ENCODE measurements around the gene CIB4. TPM values are rescaled to one million over a fixed set of nuclear protein-coding genes. Genes with fewer than 3 reads are reported as not detected.
A peak's percentile ranks its signal among the peaks of the same experiment; 100 is the strongest.

CIB4 gene
- total RNA-seq, 1 experiment from 2014 or later: not detected

- Histone ChIP-seq H3K9me3 (ENCODE audit: low read length) (no peaks in the 10 kb centered on the region), H3K9ac (ENCODE audit: low read length) (no peak overlapping the region), H3K4me2 (ENCODE audit: low read depth, low read length, poor library complexity, severe bottlenecking) (no peak overlapping the region), H3K4me3 (ENCODE audit: low read length) (no peak overlapping the region), H2AFZ (ENCODE audit: low read length) (no peak overlapping the region), H4K20me1 (ENCODE audit: insufficient read depth, low read depth, low read length) (no peaks in the 10 kb centered on the region), H3K4me1 (ENCODE audit: low read length) (no peaks in the 10 kb centered on the region), H3K36me3 (ENCODE audit: insufficient read depth, low read length) (no peaks in the 10 kb centered on the region), H3K27ac (ENCODE audit: low read length) (no peak overlapping the region), H3K9me2 (replicated peaks; ENCODE audit: insufficient read depth, low read length) (no peaks in the 10 kb centered on the region), H3K27me3 (ENCODE audit: low read length) (no peaks in the 10 kb centered on the region), H3K79me2 (ENCODE audit: low read length) (no peaks in the 10 kb centered on the region)
- DNase-seq: no peak
Observed at GRCh38 chr2:26618611-26619010, 22.6 kb downstream of the CIB4 start.

GRCh38 chr2:26617588-26618083, 23.5 kb downstream of the CIB4 start:
- H3K9me3 ChIP-seq (ENCODE audit: low read length): no peaks in the 10 kb centered on the region
- no peaks in the 10 kb centered on the region for H3K36me3 ChIP-seq (ENCODE audit: insufficient read depth, low read length)
- H4K20me1 ChIP-seq (ENCODE audit: insufficient read depth, low read depth, low read length): no peaks in the 10 kb centered on the region
- no peak overlapping the region for H2AFZ ChIP-seq (ENCODE audit: low read length)
- H3K27me3 ChIP-seq (ENCODE audit: low read length): no peaks in the 10 kb centered on the region
- H3K79me2 ChIP-seq (ENCODE audit: low read length): no peaks in the 10 kb centered on the region
- no peak overlapping the region for H3K4me2 ChIP-seq (ENCODE audit: low read depth, low read length, poor library complexity, severe bottlenecking)
- no peak overlapping the region for H3K27ac ChIP-seq (ENCODE audit: low read length)
- H3K9me2 ChIP-seq (replicated peaks; ENCODE audit: insufficient read depth, low read length): no peaks in the 10 kb centered on the region
- no peak overlapping the region for H3K9ac ChIP-seq (ENCODE audit: low read length)
- H3K4me3 ChIP-seq (ENCODE audit: low read length): no peak overlapping the region
- DNase-seq: no peak
- no peaks in the 10 kb centered on the region for H3K4me1 ChIP-seq (ENCODE audit: low read length)

GRCh38 chr2:26616706-26617587, 24.2 kb downstream of the CIB4 start:
- H3K4me3 ChIP-seq (ENCODE audit: low read length): no peak overlapping the region
- H4K20me1 ChIP-seq (ENCODE audit: insufficient read depth, low read depth, low read length): no peaks in the 10 kb centered on the region
- no peaks in the 10 kb centered on the region for H3K36me3 ChIP-seq (ENCODE audit: insufficient read depth, low read length)
- DNase-seq: no peak
- H3K4me1 ChIP-seq (ENCODE audit: low read length): no peaks in the 10 kb centered on the region
- no peaks in the 10 kb centered on the region for H3K27me3 ChIP-seq (ENCODE audit: low read length)
- H3K9ac ChIP-seq (ENCODE audit: low read length): no peak overlapping the region
- no peak overlapping the region for H3K27ac ChIP-seq (ENCODE audit: low read length)
- no peaks in the 10 kb centered on the region for H3K79me2 ChIP-seq (ENCODE audit: low read length)
- H3K4me2 ChIP-seq (ENCODE audit: low read depth, low read length, poor library complexity, severe bottlenecking): no peak overlapping the region
- H3K9me3 ChIP-seq (ENCODE audit: low read length): no peaks in the 10 kb centered on the region
- H3K9me2 ChIP-seq (replicated peaks; ENCODE audit: insufficient read depth, low read length): no peaks in the 10 kb centered on the region
- no peak overlapping the region for H2AFZ ChIP-seq (ENCODE audit: low read length)

GRCh38 chr2:26615860-26616705, 25.1 kb downstream of the CIB4 start:
- no peak overlapping the region for H3K9ac ChIP-seq (ENCODE audit: low read length)
- H3K9me3 ChIP-seq (ENCODE audit: low read length): no peaks in the 10 kb centered on the region
- no peaks in the 10 kb centered on the region for H3K36me3 ChIP-seq (ENCODE audit: insufficient read depth, low read length)
- no peak overlapping the region for H3K27ac ChIP-seq (ENCODE audit: low read length)
- H2AFZ ChIP-seq (ENCODE audit: low read length): no peak overlapping the region
- no peak overlapping the region for H3K4me2 ChIP-seq (ENCODE audit: low read depth, low read length, poor library complexity, severe bottlenecking)
- H3K4me3 ChIP-seq (ENCODE audit: low read length): no peak overlapping the region
- no peaks in the 10 kb centered on the region for H3K27me3 ChIP-seq (ENCODE audit: low read length)
- H3K79me2 ChIP-seq (ENCODE audit: low read length): no peaks in the 10 kb centered on the region
- no peaks in the 10 kb centered on the region for H4K20me1 ChIP-seq (ENCODE audit: insufficient read depth, low read depth, low read length)
- no peak for DNase-seq
- no peaks in the 10 kb centered on the region for H3K4me1 ChIP-seq (ENCODE audit: low read length)
- H3K9me2 ChIP-seq (replicated peaks; ENCODE audit: insufficient read depth, low read length): no peaks in the 10 kb centered on the region

- no peak overlapping the region for H3K9ac ChIP-seq (ENCODE audit: low read length)
- DNase-seq: peak; percentile 64
- H3K27me3 ChIP-seq (ENCODE audit: low read length): no peaks in the 10 kb centered on the region
- H3K9me3 ChIP-seq (ENCODE audit: low read length): no peaks in the 10 kb centered on the region
- no peaks in the 10 kb centered on the region for H3K36me3 ChIP-seq (ENCODE audit: insufficient read depth, low read length)
- H4K20me1 ChIP-seq (ENCODE audit: insufficient read depth, low read depth, low read length): no peaks in the 10 kb centered on the region
- H3K4me2 ChIP-seq (ENCODE audit: low read depth, low read length, poor library complexity, severe bottlenecking): no peak overlapping the region
- no peak overlapping the region for H2AFZ ChIP-seq (ENCODE audit: low read length)
- H3K27ac ChIP-seq (ENCODE audit: low read length): no peak overlapping the region
- H3K4me3 ChIP-seq (ENCODE audit: low read length): no peak overlapping the region
- H3K79me2 ChIP-seq (ENCODE audit: low read length): no peaks in the 10 kb centered on the region
- no peaks in the 10 kb centered on the region for H3K9me2 ChIP-seq (replicated peaks; ENCODE audit: insufficient read depth, low read length)
- H3K4me1 ChIP-seq (ENCODE audit: low read length): peaks cover under 1% of the 10 kb centered on the region; the same call in 1 of the 2 replicates
Observed at GRCh38 chr2:26615336-26615859, 25.8 kb downstream of the CIB4 start.

- no peak overlapping the region for H3K27ac ChIP-seq (ENCODE audit: low read length)
- H4K20me1 ChIP-seq (ENCODE audit: insufficient read depth, low read depth, low read length): no peaks in the 10 kb centered on the region
- no peaks in the 10 kb centered on the region for H3K27me3 ChIP-seq (ENCODE audit: low read length)
- H2AFZ ChIP-seq (ENCODE audit: low read length): no peak overlapping the region
- no peaks in the 10 kb centered on the region for H3K9me3 ChIP-seq (ENCODE audit: low read length)
- H3K4me2 ChIP-seq (ENCODE audit: low read depth, low read length, poor library complexity, severe bottlenecking): no peak overlapping the region
- H3K9me2 ChIP-seq (replicated peaks; ENCODE audit: insufficient read depth, low read length): no peaks in the 10 kb centered on the region
- no peak overlapping the region for H3K4me3 ChIP-seq (ENCODE audit: low read length)
- no peak overlapping the region for H3K9ac ChIP-seq (ENCODE audit: low read length)
- H3K4me1 ChIP-seq (ENCODE audit: low read length): peaks cover 9% of the 10 kb centered on the region; the same call in 1 of the 2 replicates
- no peaks in the 10 kb centered on the region for H3K79me2 ChIP-seq (ENCODE audit: low read length)
- no peaks in the 10 kb centered on the region for H3K36me3 ChIP-seq (ENCODE audit: insufficient read depth, low read length)
- DNase-seq: no peak
Observed at GRCh38 chr2:26614216-26615138, 26.7 kb downstream of the CIB4 start.

- no peaks in the 10 kb centered on the region for H4K20me1 ChIP-seq (ENCODE audit: insufficient read depth, low read depth, low read length)
- H3K9me2 ChIP-seq (replicated peaks; ENCODE audit: insufficient read depth, low read length): no peaks in the 10 kb centered on the region
- H3K4me1 ChIP-seq (ENCODE audit: low read length): peaks cover 9% of the 10 kb centered on the region; the same call in 1 of the 2 replicates
- H3K27ac ChIP-seq (ENCODE audit: low read length): no peak overlapping the region
- no peaks in the 10 kb centered on the region for H3K79me2 ChIP-seq (ENCODE audit: low read length)
- no peak overlapping the region for H3K9ac ChIP-seq (ENCODE audit: low read length)
- H3K36me3 ChIP-seq (ENCODE audit: insufficient read depth, low read length): no peaks in the 10 kb centered on the region
- H3K9me3 ChIP-seq (ENCODE audit: low read length): no peaks in the 10 kb centered on the region
- H3K4me2 ChIP-seq (ENCODE audit: low read depth, low read length, poor library complexity, severe bottlenecking): no peak overlapping the region
- H3K4me3 ChIP-seq (ENCODE audit: low read length): no peak overlapping the region
- no peak for DNase-seq
- no peaks in the 10 kb centered on the region for H3K27me3 ChIP-seq (ENCODE audit: low read length)
- no peak overlapping the region for H2AFZ ChIP-seq (ENCODE audit: low read length)
Observed at GRCh38 chr2:26613241-26614215, 27.6 kb downstream of the CIB4 start.

Data from Karpas-422 (cell line).